ENCODE results near the gene APP.
"Not testable (repeated sequence)": the region's sequence is repeated elsewhere in the genome, so short reads cannot be mapped to it uniquely, and the experiment has no call there.

The APP gene

DNA sequence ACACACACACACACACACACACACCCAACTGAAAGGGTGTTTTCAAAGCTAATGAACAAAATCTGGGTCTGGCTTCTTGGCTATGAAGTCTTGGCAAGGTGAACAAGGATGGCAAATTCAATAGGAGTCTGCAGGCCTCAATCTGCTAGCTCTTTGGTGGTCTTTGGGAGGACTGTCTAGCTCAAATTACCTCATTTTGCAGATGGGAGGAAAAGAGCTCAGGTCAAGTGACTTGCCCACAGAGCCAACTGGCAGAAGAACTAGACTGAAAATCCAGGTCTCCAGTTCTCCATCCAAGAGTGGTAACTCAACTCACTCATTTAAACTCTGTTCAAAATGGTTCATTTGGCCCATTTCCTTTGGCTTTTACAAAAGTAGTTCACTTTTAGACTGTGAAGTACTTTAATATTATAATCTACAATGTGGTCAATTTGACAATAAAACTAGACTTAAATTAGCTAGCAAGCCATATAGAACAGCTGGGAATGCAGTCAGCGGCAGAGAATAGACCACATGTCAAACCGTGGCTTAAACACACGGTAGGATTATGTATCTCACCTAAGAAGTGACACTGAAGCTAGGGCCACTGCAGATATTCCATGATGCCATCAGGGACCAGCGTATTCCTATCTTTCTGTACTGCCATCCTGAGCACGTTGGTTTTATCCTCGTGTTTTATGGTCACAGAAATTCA lies 112.9 kb downstream of the APP start:
- no peak for DNase-seq

DNA sequence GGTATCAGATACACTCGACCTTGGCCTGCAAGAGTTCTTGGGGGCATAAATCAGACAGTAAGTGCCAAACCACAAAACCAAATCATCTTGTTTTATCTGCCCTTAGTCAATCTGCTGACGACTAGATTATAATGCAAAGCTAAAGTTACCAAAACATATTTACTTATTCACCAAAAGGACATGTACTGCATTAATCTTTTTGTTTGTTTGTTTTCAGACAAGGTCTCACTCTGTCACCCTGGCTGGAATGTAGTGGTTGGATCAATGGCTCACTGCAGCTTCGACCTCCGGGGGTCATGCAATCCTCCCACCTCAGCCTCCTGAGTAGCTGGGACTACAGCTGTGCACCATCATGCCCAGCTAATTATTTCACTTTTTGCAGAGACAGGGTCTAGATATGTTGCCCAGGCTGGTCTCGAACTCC lies 114.7 kb downstream of the APP start:
- DNase-seq: no peak

GRCh38 chr21:26055010-26055409 lies 115.6 kb downstream of the APP start:
- DNase-seq: no peak

- no peak for DNase-seq
Observed at GRCh38 chr21:26052057-26052456, 118.5 kb downstream of the APP start.

DNA sequence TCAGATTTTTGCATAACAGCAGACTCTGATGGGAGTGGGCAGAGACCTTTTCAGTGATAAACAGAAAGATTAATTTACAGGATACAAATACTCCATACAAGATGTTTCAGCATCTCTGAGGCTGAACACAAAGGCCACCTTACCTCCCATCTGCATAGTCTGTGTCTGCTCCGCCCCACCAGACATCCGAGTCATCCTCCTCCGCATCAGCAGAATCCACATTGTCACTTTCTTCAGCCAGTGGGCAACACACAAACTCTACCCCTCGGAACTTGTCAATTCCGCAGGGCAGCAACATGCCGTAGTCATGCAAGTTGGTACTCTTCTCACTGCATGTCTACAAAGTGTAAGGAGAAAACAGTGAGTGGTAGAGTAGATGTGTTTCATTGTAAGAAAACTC lies 119.7 kb downstream of the APP start:
- DNase-seq: no peak

DNA sequence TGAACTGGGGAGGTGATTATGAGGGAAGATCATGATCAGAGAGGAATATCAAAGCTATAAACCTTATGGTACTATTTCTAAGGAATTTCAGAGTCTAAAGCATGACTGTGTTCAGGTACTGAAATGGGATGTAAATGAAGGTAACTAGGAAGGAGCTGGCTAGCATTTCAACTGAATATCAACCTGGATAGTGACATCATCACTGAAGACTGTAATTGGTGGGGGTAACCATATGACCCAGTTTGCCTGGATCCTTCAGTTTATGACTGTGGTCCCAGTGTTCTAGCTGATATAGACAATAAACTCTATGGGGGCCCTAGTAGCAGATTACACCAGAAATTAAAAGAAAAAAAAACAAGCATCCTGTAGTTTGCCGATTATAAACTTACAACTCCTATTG lies 120.8 kb downstream of the APP start:
- DNase-seq: no peak

- DNase-seq: no peak
Observed at GRCh38 chr21:26047279-26047967, 123.1 kb downstream of the APP start.

- DNase-seq: no peak
Observed at GRCh38 chr21:26043891-26044290, 126.7 kb downstream of the APP start.

DNA sequence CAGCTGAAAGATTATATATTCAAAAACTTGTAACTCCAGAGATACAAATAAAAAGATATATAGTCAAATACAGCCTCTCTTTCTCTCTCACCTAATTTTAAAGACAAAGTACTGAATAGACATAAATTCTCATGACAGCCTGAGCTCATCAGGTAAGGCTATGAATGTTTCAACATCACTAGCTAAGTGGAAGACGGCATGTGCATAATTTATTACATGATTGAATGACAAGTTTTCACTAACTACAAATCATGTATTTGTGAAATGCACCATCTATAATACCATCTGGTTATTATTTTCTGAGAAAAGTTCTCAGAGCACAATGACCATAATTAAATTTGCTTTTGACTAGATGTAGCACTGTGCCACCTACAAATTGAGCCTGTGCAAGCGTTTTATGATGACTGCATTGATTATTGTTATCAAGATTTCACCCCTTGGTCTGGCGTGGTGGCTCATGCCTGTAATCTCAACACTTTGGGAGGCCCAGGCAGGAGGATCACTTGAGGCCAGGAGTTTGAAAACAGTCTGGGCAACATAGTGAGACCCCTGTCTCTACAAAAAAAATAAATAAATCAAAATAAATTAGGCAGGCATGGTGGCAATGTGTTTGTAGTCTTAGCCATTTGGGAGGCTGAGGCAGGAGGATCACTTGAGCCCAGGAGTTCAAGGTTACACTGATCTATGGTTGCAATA lies 128.2 kb downstream of the APP start:
- DNase-seq: no peak

DNA sequence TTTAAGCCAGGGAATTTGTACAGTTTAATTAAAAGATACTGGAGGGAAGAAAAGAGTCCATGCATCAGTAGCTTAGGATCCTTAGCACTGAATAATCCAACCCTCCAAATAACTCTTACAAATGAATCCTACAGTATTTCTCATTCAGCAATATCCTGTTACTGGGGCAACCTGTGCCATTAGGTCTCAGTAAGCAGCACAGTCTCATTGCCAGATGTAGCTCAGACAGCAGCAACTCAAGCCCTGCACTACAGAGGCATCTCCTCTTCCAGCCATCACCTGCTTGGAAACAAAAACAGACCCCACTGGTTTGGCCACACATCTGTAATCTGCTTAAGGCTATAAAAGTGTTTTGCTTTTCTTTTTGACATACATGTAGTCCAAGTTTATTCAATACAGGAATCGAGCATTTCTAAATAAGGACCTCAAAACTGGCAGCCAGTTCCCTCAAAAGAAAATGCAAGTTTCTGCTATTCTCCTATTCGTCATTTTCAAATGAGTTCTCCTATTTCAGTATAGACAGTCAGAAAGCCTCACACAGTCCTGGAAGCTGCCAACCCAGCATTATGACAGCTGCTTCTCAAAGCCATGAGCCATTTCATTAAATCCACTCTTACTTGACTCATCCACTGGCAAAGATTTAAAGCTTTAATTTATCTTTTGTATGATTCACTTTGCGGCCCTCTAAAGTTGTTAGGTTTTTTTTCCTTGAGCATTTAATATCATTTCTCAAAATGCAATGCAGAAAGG lies 129.0 kb downstream of the APP start:
- no peak for DNase-seq

- DNase-seq: no peak
Observed at GRCh38 chr21:26036916-26037315, 133.7 kb downstream of the APP start.

DNA sequence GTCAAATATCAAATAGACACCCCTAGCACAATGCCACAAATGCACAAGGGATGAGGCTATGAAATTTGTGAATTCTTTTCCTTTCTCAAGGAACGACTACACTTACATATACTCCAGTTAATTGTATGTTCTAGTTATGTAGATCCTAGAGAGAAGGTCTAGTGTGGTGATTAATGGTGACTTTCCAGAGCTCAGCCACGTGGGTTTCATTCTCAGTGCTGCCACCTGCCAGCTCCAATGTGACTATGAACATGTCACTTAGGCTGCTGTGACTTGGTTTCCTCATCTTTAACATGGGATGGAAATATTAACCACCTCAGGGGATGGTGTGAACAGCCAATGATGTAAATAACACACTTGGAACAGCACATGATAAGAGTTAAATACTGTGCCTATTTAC lies 138.3 kb downstream of the APP start:
- DNase-seq: no peak

GRCh38 chr21:26028183-26028582 lies 142.4 kb downstream of the APP start:
- no peak for DNase-seq

- DNase-seq: no peak
Observed at GRCh38 chr21:26027696-26028095, 142.9 kb downstream of the APP start.

- DNase-seq: no peak
Observed at GRCh38 chr21:26025536-26026512, 144.7 kb downstream of the APP start.

- not testable (repeated sequence) for DNase-seq
Observed at GRCh38 chr21:26023406-26023805, 147.2 kb downstream of the APP start.

DNA sequence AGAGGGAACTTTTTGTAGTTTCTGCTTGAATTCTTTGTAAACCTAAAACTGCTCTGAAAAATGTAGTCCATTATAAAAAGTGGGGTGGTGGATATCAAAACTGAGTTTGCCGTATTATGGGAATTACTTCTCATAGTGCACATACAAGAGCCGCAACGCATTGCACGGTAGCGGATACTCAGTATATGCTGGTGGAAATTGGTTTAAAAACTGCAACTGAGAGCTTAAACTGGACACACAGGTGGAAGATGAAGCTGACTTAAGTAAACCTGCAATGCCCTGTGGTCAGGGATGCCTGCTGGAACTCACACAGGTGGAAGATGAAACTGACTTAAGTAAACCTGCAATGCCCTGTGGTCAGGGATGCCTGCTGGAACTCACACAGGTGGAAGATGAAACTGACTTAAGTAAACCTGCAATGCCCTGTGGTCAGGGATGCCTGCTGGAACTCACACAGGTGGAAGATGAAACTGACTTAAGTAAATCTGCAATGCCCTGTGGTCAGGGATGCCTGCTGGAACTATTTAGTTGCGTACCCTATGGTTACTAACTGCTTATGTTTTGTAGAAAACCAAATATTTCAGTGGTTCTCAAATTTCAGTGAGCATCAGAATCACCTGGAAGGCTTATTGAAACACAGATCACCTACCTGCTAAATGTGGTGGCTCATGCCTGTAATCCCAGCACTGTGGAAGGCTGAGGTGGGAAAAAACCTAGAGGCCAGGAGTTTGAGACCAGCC lies 147.8 kb downstream of the APP start:
- DNase-seq: not testable (repeated sequence)

GRCh38 chr21:26020510-26020909 lies 150.1 kb downstream of the APP start:
- no peak for DNase-seq

DNA sequence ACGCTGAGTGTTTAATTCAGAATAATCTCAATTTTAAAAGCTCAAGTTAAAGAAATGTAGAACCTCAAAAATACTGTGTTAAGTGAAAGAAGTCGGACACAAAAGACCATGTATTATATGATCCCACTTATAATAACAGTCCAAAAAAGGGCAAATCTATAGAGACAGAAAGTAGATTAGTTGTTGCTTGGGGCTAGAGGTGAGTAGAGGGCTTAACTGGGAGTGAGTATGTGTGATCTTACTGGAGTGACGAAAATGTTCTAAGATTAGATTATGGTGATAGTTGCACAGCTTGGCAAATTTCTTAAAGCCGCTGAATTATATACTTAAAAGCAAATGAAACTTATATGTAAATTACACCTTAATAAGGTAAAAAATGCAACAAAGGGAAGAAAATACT lies 150.5 kb downstream of the APP start:
- no peak for DNase-seq

- DNase-seq: no peak
Observed at GRCh38 chr21:26019236-26019635, 151.3 kb downstream of the APP start.

DNA sequence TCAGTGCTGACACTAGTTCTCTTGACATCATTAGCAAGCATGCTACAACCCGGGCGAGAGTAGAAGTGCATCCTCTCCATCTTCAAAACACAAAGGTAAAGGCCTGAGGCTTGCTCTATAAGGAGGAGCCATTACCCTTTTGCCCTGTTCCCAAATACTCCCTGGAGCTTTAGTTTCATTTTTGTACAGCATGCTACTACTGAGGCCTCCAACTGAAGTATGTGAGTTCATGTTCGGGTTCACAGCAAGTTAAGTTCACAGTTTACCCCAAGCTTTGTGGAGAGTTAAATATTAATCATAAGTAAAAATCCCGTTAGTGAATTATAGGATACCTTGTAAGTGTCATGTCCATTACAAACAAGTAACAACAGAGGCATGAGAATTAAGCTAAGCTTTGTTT lies 156.6 kb downstream of the APP start:
- DNase-seq: no peak

Data from T-helper 9 cell (primary cell).